ENCODE measurements around the gene LMBR1.

GRCh38 chr7:156858523-156858922 lies 34.5 kb downstream of the LMBR1 start:
- TF ChIP-seq MXI1 (IDR thresholded peaks at IDR 0.05; ENCODE audit: borderline replicate concordance, low read depth, low read length) (no peak), CEBPB (IDR thresholded peaks at IDR 0.05; ENCODE audit: low read depth, low read length) (no peak), RCOR1 (IDR thresholded peaks at IDR 0.05; ENCODE audit: insufficient replicate concordance, low read length) (no peak), FOS (IDR thresholded peaks at IDR 0.05; ENCODE audit: low read depth, low read length) (no peak), RAD21 (IDR thresholded peaks at IDR 0.05; ENCODE audit: low read length) (no peak), POLR2A (IDR thresholded peaks at IDR 0.05; ENCODE audit: low read depth, low read length) (no peak), BHLHE40 (IDR thresholded peaks at IDR 0.05; ENCODE audit: low read depth, low read length) (no peak), MAZ (IDR thresholded peaks at IDR 0.05; ENCODE audit: borderline replicate concordance, low read depth, low read length) (no peak), RFX5 (IDR thresholded peaks at IDR 0.05; ENCODE audit: low read depth, low read length) (no peak), MAFK (IDR thresholded peaks at IDR 0.05; ENCODE audit: low read depth, low read length) (no peak)
- TF ChIP-seq, protein P1, sequence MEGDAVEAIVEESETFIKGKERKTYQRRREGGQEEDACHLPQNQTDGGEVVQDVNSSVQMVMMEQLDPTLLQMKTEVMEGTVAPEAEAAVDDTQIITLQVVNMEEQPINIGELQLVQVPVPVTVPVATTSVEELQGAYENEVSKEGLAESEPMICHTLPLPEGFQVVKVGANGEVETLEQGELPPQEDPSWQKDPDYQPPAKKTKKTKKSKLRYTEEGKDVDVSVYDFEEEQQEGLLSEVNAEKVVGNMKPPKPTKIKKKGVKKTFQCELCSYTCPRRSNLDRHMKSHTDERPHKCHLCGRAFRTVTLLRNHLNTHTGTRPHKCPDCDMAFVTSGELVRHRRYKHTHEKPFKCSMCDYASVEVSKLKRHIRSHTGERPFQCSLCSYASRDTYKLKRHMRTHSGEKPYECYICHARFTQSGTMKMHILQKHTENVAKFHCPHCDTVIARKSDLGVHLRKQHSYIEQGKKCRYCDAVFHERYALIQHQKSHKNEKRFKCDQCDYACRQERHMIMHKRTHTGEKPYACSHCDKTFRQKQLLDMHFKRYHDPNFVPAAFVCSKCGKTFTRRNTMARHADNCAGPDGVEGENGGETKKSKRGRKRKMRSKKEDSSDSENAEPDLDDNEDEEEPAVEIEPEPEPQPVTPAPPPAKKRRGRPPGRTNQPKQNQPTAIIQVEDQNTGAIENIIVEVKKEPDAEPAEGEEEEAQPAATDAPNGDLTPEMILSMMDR (conservative IDR thresholded peaks at IDR 0.05; ENCODE audit: low read depth, low read length) = no peak
- TF ChIP-seq, protein P2, sequence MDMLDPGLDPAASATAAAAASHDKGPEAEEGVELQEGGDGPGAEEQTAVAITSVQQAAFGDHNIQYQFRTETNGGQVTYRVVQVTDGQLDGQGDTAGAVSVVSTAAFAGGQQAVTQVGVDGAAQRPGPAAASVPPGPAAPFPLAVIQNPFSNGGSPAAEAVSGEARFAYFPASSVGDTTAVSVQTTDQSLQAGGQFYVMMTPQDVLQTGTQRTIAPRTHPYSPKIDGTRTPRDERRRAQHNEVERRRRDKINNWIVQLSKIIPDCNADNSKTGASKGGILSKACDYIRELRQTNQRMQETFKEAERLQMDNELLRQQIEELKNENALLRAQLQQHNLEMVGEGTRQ (IDR thresholded peaks at IDR 0.05; ENCODE audit: low read depth, low read length) = no peak

Measured in IMR-90 (cell line).